GM19240 (cell line): ENCODE data around the gene PDE6A.

Experiments used
- DNase-seq: peaks from one replicate; pipeline ENCODE4 v3.0.0; 2011; ENCODE audit warnings: low spot score; ENCODE audit not compliant: insufficient read length

Gene PDE6A

DNA sequence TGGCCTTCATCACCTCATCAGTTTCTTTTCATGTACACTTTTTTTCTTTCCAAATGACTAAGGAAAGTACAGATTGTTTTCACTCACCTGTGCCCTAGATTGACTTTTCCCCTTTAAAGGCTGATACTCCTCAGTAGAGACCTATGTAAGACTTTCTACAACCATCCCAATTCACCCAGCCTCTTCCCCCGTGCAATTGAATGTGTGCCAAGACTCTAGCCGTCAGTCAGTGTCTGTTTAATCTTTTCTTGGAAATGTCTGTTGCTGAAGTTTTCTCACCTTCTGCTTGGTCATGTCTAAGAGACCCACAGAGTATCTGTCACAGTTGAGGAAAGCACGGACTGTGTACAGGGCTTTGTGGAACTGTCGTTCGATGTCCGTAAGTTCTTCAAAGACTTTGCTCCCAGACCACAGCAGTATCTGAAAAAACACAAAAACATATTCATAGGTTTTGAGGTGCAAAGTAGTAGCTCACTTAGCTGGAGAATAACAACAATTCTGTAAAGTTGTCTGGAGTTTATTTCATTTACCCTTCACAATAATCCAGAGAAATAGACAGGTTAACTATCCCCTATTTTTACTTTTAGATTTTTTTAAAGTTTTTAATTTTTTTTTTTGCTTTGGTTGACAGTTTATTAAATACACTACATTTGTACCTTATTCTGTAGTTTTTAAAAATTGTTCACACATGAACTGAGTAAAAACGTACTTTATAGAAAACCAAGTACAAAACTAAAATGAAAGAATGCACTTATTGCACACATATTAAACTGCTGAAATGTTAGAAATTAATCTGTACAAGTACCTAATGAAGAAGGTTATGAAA, 13.6 kb downstream of the PDE6A start:
- DNase-seq, result no peak

DNA sequence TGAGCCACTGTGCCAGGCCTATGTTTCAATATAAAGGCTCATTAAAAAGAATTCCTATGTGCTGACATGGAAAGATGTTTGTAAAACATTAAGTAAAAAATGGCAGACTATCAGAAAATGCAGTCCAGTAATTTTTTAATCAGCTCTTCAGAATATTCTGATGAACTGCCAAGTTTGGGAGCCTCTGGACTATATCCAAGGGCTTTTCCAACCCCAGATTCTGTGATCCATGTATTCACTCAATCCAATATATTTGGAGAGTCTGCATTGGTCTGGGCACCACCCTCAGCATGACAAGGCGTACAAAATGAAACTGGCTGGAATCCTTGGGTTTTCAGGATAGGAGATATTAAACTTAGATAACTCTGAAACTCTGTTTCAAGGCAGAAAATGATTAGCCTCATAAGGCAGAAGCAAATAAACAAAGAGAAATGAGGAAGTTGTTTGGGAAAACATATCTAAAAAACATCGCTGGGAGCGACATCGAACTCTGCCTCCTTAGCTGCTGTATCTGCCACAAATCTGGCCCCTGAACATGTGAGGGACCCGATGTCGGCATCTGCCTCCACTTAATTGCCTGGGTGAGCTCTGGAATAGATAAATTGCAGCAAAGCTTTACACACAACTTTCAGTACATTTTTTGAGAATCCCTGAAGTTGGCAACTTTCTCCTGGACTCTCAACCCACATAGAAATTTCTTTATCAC, 14.4 kb downstream of the PDE6A start:
- no peak for DNase-seq

DNA sequence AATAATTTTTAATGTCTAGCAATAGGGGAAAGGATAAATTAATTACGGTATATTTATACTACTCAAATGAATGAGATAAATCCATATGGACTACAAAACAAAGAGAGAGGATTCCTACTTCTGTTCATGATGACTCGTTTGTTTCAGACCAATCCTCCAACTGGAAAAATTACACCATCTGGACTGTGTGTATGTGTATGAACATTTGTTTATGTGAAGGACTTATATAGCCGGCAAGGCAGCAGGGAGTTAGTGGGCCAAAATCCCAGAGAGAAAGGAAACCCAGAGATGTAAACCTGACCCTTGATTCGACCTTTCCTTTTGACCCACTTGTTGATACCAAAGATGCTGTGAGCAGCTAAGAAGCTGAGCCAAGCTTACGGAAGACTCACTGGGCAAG, 20.1 kb downstream of the PDE6A start:
- no peak for DNase-seq

DNA sequence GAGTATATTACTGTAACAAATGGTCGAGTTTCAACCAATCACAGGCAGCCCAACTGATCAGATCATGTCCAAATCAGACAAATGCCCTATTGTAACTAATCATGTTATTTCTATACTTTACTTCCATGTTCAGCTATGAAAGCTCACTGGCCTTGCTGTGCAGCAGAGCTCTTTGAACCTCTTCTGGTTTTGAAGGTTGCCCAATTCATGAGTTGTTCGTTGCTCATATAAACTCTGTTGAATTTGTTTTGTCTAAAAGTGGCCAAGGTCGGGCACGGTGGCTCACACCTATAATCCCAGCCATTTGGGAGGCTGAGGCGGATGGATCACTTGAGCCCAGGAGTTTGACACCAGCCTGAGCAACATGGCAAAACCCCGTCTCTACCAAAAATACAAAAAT, 21.6 kb downstream of the PDE6A start:
- no peak for DNase-seq

DNA sequence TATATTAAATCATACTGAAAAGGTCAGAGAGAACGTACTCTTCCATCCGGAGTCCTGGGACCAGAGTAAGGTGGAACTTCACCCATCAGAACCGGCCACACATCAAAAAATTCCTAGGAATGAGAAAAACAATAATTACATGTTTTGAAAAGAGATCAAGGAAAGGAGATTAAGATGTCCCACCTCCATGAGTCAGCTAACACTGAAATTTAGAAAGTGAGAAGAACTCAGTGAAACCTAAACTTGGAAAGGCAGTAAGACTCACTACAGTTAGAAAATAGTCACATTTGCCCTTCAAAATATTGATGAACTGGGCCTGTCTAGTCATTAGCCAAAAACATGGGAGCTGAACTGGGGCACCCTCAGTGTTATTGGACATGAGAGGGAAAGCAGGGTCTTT, 23.0 kb downstream of the PDE6A start:
- DNase-seq, result no peak

DNA sequence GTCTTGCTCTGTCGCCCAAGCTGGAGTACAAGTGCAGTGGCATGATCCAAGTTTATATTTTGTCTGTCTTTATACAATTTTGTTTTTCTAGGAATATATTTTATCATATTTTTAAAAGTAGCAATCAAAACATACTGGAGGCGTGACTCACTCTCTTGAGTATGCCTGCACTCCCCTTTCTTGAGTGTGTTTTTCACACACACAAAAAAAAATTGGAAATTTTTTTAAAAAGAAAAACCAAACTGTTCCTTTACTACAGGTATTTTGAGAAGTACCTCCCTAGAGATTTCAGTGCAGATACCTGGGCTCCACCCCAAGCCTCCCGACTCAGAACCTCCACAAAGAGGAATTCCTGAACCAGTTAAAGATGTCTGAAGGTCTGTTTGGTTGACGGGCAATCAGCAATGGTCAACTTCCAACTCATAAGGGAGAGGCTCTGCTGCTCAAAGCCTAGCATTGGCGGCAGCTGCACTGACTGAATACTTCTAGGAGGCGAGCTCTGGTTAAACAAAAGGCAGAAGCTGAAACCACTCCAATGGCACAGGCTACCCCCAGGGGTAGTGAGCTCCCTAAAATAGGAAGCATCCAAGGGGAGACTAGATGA, 27.4 kb downstream of the PDE6A start:
- no peak for DNase-seq

DNA sequence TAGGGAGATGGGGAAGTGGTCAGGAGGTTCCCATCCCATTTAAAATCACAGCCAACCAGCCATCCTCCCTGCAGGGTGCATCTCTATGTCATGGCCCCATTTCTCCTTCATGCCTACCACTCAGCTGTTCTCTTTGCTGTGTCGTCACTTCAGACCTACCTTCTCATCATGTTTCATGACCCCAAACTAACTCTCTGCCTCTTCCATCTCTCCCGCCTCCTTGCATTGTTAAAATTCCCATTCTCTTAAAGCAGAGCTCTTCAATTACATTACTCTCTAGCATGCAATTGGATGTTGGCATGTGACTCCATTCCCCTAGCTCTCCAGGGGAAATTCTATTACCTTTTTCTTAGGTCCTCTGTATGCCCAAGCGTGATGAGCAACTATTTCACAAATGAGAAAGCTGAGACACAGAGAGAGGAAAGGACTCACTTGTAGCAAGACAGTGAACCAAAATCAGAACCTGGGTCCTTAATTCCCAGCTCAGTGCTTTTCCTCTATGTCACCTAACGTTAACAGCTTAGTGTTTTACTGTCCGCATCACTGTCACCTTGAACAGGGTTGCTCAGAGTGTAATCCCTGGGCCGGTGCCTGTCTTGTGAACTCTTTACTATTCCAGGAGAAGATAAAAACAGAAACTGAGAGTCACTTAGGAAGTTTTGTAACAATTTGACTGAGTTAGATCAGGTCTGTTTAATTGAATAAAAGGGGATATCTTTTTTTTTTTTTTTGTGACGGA, 28.1 kb downstream of the PDE6A start:
- DNase-seq, result no peak

DNA sequence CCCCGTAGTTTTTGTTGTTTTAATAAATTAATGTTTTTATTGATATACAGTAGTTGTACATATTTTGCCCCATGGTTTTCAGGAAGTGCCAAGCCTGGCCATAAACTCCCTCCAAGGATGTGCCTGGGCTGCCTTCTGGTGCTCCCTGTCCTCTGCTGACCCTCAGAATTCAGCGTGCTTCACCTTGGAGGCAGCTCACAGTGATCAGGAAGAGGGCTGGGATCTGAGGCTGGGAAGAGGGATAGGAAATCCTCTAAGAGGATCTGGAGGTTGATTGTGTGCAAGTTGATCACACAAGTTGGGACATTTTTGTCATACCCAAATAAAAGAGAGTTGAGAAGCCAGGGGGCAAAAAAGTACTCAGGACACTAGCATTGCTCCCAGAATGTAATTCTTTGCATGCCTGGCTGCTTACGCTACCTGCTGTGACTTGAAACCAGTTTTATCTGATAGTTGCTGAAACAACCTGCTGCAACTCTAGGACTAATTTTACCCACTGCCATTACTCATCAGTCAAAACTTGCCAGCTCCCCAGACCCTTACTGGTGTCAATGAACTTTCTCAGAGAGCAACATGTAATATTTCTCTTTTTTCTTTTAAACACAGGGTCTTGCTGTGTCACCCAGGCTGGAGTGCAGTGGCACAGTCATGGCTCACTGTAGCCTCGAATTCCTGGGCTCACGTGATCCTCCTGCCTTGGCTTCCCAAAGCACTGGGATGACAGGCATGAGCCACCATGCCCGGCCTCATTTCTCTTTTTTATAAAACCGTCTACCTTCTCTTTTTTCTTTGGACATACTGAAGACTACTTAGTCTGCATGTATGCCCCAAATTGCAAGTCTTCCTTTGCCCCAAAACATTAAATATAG, 29.0 kb downstream of the PDE6A start:
- no peak for DNase-seq

DNA sequence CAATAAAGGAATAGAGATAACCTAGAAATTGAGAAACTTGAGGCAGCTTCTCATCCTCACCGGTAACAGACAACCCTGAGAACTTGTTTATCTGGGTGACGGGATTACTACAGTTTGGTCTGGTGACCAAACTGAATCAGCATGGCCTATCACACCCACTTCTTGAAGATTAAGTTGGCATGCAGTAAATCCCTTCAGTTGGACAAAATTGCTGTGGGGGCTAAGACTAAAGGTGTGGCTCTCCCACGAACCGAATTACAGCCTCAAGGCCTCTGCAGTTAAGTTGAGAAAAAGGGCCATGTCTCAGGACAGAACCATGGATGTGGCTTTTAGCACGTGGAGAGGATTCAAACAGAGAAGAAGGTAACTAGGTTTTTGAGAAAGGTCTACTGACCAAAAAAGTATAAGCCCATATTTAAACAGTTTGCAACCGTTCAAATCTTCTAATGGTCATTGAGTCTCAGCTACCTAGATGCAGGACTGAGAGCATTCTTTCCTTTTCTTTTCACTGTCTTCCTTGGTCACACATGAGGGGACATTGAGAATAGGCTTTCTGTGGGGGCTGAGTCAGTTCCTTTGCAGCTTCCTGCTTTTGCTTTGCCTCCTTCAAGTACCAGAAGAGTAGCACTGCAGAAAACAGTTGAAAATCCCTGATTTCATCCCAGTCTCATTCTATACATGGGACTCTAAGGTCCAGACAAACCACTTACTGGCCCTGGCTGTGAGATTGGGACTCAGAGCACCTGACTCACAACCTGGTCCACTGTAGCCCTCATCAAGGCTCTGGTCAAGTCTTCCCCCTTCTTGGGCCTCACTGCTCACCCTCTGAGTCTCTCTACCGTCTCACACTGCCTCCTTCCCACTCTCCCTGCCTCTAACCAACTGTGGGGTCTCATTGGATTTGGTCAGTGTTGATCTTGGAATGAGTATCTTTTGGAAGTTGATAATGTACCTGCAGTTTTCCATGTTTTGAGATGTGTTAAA, 30.9 kb downstream of the PDE6A start:
- DNase-seq, result no peak

DNA sequence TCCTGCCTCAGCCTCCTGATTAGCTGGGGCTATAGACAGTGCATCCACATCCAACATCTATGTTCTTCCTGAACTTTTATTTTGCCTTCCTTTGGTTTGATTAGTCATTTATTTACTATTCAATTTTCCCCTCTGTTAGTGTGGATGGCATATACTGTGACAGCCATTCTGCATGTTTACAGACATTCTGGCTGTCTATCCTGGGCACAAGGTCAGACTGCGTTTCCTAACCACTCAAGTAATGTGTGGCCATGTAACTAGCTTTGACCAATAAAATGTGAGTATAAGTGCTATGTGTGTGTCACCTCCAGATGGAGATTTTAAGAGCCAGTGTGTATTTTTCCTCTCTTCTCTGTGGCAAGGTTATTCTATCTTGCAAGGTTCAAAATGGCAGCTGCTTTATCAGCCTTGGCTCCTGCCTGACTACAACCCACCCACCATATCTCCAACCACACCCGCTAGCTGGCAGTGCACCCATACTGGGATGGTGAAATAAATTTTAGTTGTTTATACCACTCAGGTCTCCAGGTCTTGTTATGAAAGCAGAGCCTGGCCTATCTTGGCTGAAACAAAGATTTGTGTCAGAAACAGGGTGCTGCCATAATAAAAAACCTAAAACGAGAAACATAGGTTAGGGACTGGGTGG, 32.2 kb downstream of the PDE6A start:
- DNase-seq, result no peak

DNA sequence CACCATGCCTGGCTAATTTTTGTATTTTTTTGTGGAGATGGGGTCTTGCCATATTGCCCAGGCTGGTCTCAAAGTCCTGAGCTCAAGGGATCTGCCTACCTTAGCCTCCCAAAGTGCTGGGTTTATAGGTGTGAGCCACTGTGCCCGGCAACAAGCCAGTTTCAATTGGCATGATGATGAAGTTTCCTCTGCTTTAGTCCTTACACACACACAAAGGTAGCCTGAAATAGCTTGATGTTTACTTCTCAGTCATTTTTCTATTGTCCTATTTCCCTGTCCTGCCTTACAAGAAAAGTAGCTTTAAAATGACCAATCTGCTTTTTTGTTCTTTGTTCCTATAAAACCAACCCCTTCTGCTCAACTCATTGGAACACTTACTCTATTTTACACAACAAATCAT, 33.6 kb downstream of the PDE6A start:
- no peak for DNase-seq

DNA sequence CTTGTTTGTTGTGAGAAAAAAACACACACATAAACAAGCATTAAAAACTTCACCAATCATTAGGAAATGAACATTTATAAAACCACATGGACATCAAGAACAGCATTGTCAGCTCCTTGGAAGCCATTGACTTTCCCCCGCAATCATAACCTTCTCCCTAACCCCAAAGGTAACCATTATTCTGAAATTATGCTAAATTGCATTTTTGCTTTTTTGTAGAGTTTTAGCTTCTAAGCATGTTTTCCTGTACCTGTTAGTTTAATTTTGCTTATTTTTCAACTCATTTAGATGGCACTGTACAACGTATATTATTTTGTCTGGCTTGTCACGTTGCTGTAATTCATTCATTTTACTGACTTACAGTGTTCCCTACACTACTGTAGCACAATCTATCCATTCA, 36.8 kb downstream of the PDE6A start:
- DNase-seq, result no peak

DNA sequence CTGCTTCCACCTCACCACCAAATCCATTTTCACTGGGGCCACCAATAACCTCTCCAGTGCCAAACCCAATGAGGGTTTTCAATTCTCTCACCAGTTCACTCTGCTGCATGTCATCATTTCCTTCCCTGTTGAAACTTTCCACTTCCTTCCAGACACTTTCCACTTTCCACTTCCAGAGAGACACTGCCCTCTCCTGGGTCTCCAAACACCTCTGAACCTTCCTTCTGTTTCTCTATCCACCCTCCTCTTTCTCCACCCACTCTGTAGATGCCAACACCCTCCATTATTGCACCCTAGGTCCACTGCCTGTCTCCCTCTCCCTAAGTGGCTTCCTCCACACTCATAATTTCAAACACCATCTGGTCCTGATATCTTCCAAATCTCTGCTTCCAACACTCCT, 39.6 kb downstream of the PDE6A start:
- DNase-seq, result no peak

DNA sequence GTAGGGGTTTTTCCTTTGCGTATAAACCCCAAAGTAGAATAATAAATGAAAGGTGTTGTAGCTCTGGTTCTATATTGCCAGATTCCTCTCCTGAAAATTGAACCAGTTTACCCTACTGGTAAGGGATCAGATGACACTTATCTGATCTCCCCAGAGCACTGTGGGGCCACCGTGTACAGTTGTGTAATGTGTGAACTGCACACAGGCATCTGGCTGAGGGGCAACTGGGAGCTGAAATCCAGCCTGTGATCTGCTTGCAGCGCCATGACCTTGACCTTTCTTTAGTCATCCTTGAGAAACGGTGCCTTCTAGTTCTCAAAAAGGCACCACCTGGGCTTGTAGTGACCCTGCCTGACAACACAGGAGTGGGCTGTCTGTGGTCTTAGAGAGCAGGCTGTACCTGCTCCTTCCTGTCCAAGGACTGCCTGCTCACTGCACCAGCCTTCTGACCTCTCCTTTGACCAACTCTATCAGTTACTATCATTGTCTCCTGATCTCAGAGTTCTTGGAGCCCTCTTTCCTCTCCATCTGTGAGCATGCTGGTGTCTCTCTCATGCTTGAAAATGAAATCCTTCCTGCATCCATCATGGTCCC, 40.2 kb downstream of the PDE6A start:
- DNase-seq, result no peak

DNA sequence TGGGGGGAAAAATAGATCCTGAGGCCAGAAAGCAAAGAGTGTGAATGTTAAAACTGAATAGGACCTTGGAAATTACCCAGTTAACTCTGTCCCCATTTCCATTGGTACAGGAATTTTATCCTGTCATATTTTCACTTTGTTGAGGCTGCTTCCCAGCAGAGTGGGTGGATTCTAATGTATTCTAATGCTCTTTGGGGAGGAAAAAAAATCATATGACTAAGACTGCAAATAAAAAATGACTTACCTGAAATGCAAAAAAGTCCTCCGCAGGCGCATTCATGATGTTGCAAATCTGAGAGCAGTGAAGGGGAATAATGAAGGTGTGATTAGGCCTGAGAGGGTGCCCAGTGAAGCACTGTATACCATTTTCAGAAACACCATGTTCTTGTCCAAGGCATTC, 41.2 kb downstream of the PDE6A start:
- no peak for DNase-seq

DNA sequence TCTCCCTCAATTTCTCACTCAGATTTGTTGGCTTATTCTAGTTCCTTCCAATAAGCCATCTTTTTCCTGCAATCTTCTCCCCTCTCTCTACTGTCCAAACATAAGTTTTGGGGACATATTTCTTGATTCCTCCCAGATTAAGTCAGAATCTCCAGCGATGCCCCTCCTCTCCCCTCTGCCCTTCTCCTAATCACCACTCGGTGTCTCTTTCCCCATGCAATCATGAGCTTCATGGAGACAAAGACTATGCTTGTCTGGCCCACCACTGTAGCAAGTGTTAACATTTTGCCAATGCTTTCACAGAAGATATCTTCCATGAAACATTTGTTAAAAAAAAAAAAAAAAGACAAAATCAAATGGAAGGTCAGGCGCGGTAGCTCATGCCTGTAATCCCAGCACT, 42.4 kb downstream of the PDE6A start:
- DNase-seq, result no peak

DNA sequence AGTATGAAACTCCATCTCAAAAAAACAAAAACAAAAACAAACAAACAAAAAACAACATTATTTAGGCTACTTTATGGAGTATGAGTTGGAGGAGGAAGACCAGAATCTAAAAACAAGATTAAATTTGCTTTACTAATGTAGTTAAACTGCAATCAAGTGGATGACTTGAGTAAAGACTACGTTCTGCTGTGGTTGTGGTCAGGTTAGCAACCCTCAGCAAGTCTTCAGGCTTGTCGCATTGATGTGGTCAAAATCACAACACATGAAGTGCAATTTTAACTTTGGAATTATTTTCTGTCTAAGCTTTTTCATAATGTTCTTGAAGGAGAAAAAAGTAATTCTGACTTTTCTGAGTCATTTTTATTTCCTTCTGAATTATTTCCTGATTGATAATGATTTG, 43.1 kb downstream of the PDE6A start:
- DNase-seq, result no peak

DNA sequence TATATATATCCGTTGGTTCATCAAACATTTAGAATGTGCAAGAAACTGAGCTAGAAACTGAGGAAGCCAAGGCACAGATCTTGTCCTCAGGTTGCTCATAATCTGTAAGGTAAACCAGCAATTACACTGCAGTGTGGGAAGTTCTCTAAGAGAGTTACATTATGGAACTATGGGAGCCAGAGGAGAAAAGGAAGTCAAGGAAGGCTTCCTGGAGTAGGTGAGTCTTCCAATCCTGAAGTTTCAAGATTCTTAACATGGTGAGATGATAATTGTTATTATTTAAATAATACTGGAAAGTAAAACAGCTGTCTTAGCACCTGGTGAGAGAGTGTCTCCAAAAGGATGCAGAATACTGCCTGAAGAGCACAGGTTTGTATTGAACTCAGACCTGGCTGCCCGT, 44.2 kb downstream of the PDE6A start:
- DNase-seq, result no peak

DNA sequence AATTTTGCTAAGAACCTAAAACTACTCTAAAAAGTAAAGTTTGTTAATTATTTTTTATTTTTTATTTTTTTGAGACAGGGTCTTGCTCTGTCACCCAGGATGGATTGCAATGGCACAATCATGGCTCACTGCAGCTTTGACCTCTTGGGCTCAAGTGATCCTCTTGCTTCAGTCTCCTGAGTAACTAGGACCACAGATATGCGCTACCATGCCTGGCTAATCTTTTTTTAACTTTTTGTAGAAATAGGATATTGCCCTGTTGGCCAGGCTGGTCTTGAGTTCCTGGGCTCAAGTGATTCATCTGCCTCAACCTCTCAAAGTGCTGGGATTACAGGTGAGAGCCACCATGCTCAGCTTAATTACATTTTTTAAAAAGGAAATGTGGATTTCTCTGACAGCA, 45.8 kb downstream of the PDE6A start:
- DNase-seq, result no peak
